Measurements from ENCODE around the gene NRP1.
"Not testable (repeated sequence)": the region's sequence is repeated elsewhere in the genome, so short reads cannot be mapped to it uniquely, and the experiment has no call there.

Gene NRP1

GRCh38 chr10:33334153-33334804, at the start of gene NRP1:
Gene NRP1 (minus strand): TSS chr10:33334667. CDS start chr10:33334382, 285 bp downstream.
- DNase-seq, result peak in 1 of 2 donors; percentile 28

DNA sequence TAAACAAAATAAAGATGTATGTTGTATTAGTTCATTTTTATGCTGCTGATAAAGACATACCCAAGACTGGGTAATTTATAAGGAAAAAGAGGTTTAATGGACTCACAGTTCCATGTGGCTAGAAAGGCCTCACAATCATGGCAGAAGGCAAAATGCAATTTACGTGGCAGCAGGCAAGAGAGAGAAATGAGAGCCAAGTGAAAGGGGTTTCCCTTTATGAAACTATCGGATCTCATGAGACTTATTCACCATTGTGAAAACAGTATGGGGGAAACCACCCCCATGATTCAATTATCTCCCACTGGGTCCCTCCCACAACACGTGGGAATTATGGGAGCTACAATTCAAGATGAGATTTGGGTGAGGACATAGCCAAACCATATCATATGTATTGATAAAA, 49.7 kb upstream of the NRP1 start:
- DNase-seq, result not testable (repeated sequence)

DNA sequence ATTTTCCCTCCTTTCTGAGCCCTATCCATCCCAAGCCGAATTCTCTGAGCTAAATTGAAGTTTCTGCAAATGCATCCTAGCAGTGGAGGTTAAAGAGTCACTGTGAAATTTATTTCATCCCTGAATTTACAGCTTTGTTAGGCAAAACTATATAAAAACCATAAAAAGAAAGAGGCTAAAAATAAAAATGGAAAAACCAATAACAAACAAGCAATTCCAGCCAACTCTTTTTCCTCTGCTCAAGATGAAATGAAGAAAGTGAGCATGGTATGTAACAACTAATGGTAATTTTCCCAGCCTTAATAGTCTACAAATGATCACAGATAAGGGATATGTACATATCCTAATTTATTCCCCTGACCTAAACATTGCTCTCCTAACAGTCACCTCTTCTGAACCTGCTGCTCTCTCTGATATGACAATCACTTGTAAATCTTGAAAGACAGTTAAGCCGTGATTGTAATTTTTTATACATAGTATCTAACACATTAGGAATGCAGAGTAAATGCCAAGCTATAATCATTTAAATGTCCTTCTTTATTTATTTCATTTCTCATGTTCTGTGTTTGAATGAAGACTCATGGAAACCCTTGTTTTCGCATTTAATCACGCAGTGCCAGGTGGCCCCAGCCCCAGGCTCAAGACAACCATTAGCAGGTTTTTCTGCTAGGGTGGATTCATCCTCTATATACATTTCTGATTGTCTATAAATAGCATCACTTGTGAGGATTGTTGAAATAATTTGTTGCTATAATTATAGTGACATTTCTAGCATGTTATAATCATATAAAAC, 48.6 kb upstream of the NRP1 start:
- DNase-seq, result no peak

DNA sequence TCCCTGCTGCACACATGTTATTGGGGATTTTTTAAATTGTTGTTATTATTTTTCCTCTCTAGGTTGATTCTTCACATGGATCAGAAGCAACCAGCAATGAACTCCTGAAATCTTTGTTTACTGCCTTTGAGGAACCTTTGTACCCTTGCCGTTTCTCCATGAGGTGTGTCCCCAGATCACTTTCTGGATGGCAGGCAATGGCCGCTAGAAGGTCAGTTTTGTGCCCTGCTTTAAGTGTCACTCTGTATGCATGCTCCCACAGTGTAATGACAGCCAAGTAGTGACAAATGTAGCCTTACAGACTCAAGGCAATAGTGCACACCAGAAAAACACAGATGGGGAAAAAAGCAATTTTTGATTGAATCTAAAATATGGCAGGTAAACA, 47.7 kb upstream of the NRP1 start:
- no peak for DNase-seq

GRCh38 chr10:33381451-33382215, 47.2 kb upstream of the NRP1 start:
- no peak for DNase-seq

GRCh38 chr10:33377658-33378025, 43.2 kb upstream of the NRP1 start:
- no peak for DNase-seq

DNA sequence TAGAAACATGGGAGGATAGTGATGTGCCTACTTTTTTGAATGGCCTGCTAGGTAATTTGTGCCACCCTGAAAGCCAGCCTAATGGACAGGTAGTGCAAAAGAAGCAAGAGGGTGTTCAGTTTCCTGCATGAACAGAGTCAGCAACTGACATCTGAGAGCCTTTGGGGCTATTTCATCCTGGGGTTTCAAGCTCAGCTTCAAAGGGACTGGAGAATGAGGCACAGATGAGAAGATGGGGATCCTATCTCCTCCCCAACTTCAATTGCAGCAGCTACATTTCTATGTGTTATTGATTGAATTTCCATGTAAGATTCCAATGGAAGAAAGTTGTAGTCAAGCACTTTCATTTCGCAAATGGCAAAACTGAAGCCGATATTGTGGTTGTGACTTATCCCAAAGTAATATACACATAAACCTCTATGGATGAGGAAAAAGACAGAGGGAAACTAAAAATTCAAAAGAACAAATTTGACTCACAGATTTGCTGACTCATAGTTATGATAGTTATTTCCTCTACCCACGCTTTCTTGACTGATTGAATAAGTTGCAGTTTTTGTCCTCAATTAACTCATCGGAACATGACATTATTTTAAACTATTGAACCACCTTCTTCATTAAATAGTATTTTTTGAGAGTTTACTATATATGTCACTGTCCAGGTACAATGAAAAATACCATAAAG, 42.6 kb upstream of the NRP1 start:
- no peak for DNase-seq

GRCh38 chr10:33376476-33376875, 42.0 kb upstream of the NRP1 start:
- DNase-seq, result no peak

GRCh38 chr10:33373263-33373662, 38.8 kb upstream of the NRP1 start:
- no peak for DNase-seq

- DNase-seq, result no peak
Observed at GRCh38 chr10:33371234-33371633, 36.8 kb upstream of the NRP1 start.

GRCh38 chr10:33370434-33370930, 36.0 kb upstream of the NRP1 start:
- no peak for DNase-seq

- no peak for DNase-seq
Observed at GRCh38 chr10:33368086-33368485, 33.6 kb upstream of the NRP1 start.

DNA sequence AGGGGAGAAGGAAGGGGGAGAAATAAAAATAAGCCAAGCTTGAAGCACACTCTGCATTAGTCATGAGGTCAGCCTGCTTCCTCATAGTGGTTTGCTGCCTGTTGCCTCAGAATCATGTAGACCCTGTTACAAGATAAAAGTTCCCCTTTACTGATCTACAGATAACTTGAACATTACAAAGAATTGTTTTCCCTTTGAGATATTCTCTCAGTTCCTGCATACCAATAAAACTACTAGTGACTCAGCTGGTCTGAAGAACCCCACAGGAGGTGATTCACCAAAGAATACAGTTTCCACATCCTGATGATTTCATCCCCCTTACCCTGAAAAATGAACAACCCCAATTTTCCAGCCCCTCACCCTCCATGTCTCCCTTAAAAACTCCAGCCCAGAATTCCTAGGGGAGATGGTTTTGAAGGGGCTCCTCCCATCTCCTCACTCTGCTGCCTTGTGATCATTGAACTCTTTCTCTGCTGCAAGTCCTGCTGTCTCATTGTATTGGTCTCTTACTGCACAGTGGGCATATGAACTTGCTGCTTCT, 31.5 kb upstream of the NRP1 start:
- DNase-seq, result peak; percentile 14 to 46

GRCh38 chr10:33365301-33365700, 30.8 kb upstream of the NRP1 start:
- DNase-seq, result no peak

DNA sequence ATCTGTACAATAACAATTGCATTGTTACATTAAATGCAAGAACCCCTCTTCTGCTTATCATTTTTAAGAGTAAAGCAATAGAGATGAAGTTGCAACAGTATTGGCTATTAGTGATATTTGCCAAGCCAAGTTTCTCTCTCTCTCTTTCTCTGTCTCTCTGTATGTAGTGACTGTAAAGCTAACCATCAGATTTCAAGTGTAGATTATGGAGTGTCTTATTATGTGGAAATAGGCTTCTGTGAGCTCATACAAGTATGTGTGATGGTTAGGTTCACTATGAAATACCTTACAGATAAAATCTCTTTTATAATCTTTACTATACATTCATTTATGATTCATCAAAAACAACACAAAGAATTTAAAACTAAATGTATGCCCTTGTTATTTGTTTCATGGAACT, 28.6 kb upstream of the NRP1 start:
- no peak for DNase-seq

GRCh38 chr10:33358016-33358415, 23.5 kb upstream of the NRP1 start:
- DNase-seq, result no peak

DNA sequence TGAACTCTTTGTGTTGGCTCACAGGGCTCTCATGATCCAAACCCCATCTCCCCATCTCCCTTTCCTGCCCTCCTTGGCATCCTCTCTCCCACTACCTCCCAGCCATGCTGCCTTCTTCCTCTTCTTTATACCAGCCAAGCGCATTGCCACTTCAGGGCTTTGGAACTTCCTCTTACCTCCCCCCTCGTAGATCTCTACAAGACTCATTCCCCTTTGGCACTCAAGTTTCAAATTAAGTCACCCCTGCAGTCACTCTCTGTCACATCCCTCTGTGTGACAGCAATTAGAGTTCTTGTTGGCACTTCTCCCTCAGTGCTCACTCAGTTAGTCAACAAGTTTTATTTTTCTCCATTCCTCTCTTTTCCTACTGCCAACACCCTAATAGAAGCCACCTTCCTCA, 20.8 kb upstream of the NRP1 start:
- peak in 1 of 2 donors; percentile 4 for DNase-seq

DNA sequence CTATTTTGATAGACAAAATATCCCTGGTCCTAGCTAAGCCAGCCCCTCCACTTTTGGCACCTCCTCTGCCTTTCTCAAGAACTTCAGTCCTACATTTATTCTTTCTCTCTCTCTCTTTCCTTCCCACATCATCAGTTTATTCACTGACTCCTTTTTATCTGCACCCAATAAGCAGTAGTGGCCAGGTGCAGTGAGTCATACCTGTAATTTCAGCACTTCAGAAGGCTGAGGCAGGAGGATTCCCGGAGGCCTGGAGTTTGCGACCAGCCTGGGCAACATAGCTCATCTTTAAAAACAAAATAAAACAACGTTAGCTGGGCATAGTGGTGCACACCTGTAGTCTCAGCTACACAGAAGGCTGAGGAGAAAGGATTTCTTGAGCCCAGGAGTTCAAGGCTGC, 19.4 kb upstream of the NRP1 start:
- DNase-seq, result no peak

DNA sequence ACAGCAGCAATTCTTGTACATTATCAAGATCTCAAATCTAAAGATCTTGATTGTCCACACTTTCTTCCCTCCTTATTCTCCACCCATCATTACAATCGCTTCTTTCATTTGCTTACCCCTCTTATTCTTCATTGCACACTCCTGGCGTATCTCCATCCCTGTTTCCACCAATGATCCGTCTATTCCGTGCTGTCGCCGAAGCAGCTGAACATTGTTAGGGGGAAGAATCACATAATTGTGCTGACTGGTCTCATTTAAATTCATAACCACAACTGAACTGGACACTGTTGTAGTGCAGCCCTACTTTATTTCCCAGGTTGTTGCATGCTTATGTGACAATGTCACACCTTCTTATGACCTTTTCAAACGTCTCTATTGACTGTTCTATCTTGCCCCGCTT, 18.9 kb upstream of the NRP1 start:
- DNase-seq, result no peak

- DNase-seq, result no peak
Observed at GRCh38 chr10:33352615-33353014, 18.1 kb upstream of the NRP1 start.

- DNase-seq, result no peak
Observed at GRCh38 chr10:33352175-33352574, 17.7 kb upstream of the NRP1 start.

- DNase-seq, result no peak
Observed at GRCh38 chr10:33350041-33350440, 15.6 kb upstream of the NRP1 start.

GRCh38 chr10:33349268-33349667, 14.8 kb upstream of the NRP1 start:
- DNase-seq, result no peak
